ENCODE results near the gene LRRC45.

Gene LRRC45

DNA sequence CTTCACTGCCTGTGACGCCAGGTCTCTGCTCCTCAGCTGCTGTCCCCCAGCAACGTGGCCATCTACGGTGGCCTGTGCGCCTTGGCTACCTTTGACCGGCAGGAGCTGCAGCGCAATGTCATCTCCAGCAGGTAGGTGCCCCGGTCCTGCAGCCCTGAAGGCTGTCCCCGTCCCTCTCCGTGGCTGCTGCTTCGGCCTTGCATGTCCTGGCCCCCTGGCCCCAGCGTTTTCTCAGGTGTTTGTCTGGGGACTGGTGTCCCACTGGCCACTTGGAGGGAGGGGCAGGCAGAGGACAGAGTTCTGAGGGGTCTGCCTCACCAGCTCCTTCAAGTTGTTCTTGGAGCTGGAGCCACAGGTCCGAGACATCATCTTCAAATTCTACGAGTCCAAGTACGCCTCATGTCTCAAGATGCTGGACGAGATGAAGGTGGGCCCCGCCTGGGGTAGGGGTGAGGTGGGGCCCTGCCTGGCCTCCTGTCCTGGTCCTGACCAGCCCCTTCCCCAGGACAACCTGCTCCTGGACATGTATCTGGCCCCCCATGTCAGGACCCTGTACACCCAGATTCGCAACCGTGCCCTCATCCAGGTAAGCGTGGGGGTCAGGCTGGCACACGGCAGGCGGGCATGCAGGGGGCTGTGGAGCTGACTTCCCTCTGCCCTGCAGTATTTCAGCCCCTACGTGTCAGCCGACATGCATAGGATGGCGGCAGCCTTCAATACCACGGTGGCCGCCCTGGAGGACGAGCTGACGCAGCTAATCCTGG, 33.0 kb downstream of the LRRC45 start:
- Histone ChIP-seq H3K9me2 (replicated peaks; ENCODE audit: control insufficient read depth, low read length) (no peaks in the 10 kb centered on the region), H3K27ac (ENCODE audit: low read depth, low read length) (no peak overlapping the region), H3K9me3 (ENCODE audit: control insufficient read depth, insufficient read depth, low read length) (no peaks in the 10 kb centered on the region), H3K4me1 (ENCODE audit: control insufficient read depth, low read length) (peaks cover 8% of the 10 kb centered on the region), H3K79me2 (ENCODE audit: control insufficient read depth, low read length) (peaks cover 16% of the 10 kb centered on the region), H3F3A (ENCODE audit: control insufficient read depth, insufficient read depth) (no peaks in the 10 kb centered on the region), H3K4me2 (ENCODE audit: low read length) (no peak overlapping the region), H3K36me3 (ENCODE audit: control insufficient read depth, low read length) (peaks cover 70% of the 10 kb centered on the region), H3K4me3 (ENCODE audit: low read length) (no peak overlapping the region), H4K20me1 (ENCODE audit: control insufficient read depth, insufficient read depth, low read depth, low read length) (peaks cover 3% of the 10 kb centered on the region; the same call in 1 of the 2 replicates), H3K27me3 (ENCODE audit: control insufficient read depth, low read length) (no peaks in the 10 kb centered on the region)
- TF ChIP-seq, protein P1, sequence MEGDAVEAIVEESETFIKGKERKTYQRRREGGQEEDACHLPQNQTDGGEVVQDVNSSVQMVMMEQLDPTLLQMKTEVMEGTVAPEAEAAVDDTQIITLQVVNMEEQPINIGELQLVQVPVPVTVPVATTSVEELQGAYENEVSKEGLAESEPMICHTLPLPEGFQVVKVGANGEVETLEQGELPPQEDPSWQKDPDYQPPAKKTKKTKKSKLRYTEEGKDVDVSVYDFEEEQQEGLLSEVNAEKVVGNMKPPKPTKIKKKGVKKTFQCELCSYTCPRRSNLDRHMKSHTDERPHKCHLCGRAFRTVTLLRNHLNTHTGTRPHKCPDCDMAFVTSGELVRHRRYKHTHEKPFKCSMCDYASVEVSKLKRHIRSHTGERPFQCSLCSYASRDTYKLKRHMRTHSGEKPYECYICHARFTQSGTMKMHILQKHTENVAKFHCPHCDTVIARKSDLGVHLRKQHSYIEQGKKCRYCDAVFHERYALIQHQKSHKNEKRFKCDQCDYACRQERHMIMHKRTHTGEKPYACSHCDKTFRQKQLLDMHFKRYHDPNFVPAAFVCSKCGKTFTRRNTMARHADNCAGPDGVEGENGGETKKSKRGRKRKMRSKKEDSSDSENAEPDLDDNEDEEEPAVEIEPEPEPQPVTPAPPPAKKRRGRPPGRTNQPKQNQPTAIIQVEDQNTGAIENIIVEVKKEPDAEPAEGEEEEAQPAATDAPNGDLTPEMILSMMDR (IDR thresholded peaks at IDR 0.05; ENCODE audit: low read depth, low read length, poor library complexity, severe bottlenecking) = no peak
- no peak for TF ChIP-seq EZH2phosphoT487 (IDR thresholded peaks at IDR 0.05; ENCODE audit: borderline replicate concordance, low read length)

DNA sequence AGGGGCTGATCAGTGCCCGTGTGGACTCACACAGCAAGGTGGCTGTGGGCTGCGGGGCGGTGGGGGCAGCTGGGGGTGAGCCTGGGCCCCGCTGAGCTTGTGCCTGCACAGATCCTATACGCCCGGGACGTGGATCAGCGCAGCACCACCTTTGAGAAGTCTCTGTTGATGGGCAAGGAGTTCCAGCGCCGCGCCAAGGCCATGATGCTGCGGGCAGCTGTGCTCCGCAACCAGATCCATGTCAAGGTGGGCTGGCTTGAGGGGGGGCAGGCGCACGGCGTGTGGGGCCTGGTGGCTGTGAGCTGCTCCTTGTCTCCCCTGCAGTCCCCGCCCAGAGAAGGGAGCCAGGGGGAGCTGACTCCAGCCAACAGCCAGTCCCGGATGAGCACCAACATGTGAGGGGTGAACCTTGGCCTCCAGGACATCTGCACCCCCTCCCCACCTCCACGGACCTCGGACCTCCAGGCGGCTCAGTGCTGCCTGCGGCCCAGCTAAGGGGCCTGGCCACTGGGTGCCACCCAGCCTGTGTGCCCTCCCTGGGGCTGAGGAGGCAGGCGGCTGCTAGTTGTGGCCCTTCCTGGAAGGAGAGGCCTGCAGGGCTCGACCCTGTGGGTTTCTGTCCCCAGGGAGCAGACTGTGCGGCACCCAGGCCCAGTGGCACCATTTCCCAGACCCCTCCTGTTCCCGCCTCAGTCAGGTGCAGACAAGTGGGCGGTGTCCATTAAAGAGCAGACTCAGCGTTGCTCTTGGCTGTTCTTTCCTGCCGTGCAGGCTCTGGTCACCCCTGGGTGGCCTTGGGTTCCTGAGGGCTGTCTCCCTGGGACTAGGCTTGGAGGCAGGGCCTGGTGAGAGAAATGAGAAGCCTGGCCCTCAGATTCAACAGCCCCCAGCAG, 33.9 kb downstream of the LRRC45 start:
- Histone ChIP-seq H3K4me1 (ENCODE audit: control insufficient read depth, low read length) (peaks cover 8% of the 10 kb centered on the region), H3K79me2 (ENCODE audit: control insufficient read depth, low read length) (peaks cover 16% of the 10 kb centered on the region), H3K27me3 (ENCODE audit: control insufficient read depth, low read length) (no peaks in the 10 kb centered on the region), H4K20me1 (ENCODE audit: control insufficient read depth, insufficient read depth, low read depth, low read length) (peaks cover 3% of the 10 kb centered on the region; the same call in 1 of the 2 replicates), H3K27ac (ENCODE audit: low read depth, low read length) (no peak overlapping the region), H3F3A (ENCODE audit: control insufficient read depth, insufficient read depth) (no peaks in the 10 kb centered on the region), H3K36me3 (ENCODE audit: control insufficient read depth, low read length) (peaks cover 76% of the 10 kb centered on the region), H3K9me2 (replicated peaks; ENCODE audit: control insufficient read depth, low read length) (no peaks in the 10 kb centered on the region), H3K9me3 (ENCODE audit: control insufficient read depth, insufficient read depth, low read length) (no peaks in the 10 kb centered on the region), H3K4me3 (ENCODE audit: low read length) (no peak overlapping the region), H3K4me2 (ENCODE audit: low read length) (no peak overlapping the region)
- TF ChIP-seq, protein P1 (IDR thresholded peaks at IDR 0.05; ENCODE audit: low read depth, low read length, poor library complexity, severe bottlenecking) = no peak
- no peak for TF ChIP-seq EZH2phosphoT487 (IDR thresholded peaks at IDR 0.05; ENCODE audit: borderline replicate concordance, low read length)

DNA sequence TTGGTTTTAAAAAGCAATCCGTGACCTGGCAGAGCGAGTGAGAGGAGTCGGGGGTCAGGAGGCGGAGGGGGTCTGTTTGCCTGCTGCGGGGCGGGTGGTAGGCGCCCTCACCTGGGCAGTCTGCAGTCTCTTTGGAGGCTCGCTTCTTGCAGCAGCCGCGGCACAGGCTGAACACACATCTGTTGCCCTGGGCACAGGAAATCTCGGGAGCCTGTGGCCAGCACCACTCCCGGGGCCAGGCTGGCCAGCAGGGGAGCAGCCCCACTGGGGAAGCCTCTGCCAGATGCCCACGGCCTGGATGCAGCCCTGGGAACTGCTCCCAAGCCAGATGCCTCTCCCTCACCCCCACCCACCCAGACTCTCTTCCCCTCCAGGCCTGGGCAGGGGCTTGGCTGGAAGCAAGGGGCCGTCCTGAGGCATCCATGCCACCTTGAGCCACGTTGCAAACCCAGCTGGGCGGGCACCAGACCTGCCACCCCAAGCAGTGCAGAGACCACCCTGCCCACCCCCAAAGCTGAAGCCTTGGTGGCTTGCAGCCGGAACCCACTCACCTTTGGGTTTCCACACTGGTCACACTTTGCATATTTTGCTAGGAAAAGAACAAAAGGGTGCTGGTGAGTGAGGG, 35.2 kb downstream of the LRRC45 start:
- Histone ChIP-seq H3K36me3 (ENCODE audit: control insufficient read depth, low read length) (peaks cover 88% of the 10 kb centered on the region), H3K4me3 (ENCODE audit: low read length) (no peak overlapping the region), H3K9me2 (replicated peaks; ENCODE audit: control insufficient read depth, low read length) (no peaks in the 10 kb centered on the region), H4K20me1 (ENCODE audit: control insufficient read depth, insufficient read depth, low read depth, low read length) (no peaks in the 10 kb centered on the region), H3K4me1 (ENCODE audit: control insufficient read depth, low read length) (peaks cover under 1% of the 10 kb centered on the region; the same call in 1 of the 2 replicates), H3F3A (ENCODE audit: control insufficient read depth, insufficient read depth) (no peaks in the 10 kb centered on the region), H3K79me2 (ENCODE audit: control insufficient read depth, low read length) (peaks cover 10% of the 10 kb centered on the region), H3K27me3 (ENCODE audit: control insufficient read depth, low read length) (no peaks in the 10 kb centered on the region), H3K9me3 (ENCODE audit: control insufficient read depth, insufficient read depth, low read length) (no peaks in the 10 kb centered on the region), H3K27ac (ENCODE audit: low read depth, low read length) (no peak overlapping the region), H3K4me2 (ENCODE audit: low read length) (no peak overlapping the region)
- TF ChIP-seq, protein P1 (IDR thresholded peaks at IDR 0.05; ENCODE audit: low read depth, low read length, poor library complexity, severe bottlenecking) = no peak
- TF ChIP-seq EZH2phosphoT487 (IDR thresholded peaks at IDR 0.05; ENCODE audit: borderline replicate concordance, low read length) = no peak
